ENCODE data around the gene OSBPL1A.

GRCh38 chr18:24421831-24422230 is 24.2 kb upstream of the OSBPL1A start:
- no peak for TF ChIP-seq CTCF (conservative IDR thresholded peaks at IDR 0.05 in 1 of 2, IDR thresholded peaks at IDR 0.05 in 1 of 2; ENCODE audit: extremely low read depth in 1 of 2, insufficient read depth in 1 of 2, low read depth in 1 of 2, low read length in 2 of 2)
- no peak for TF ChIP-seq EZH2 (IDR thresholded peaks at IDR 0.05; ENCODE audit: borderline replicate concordance, low read length)

Measured in mammary epithelial cell (primary cell).